H7 (cell line): ENCODE measurements around the gene DHRSX. TPM values are rescaled to one million over a fixed set of nuclear protein-coding genes. Genes with fewer than 3 reads are reported as not detected.
"Not testable (repeated sequence)": the region's sequence is repeated elsewhere in the genome, so short reads cannot be mapped to it uniquely, and the experiment has no call there.

Experiments used
- DNase-seq: peaks from one replicate; pipeline ENCODE4 v3.0.0; 2012
- H3K27me3 ChIP-seq: 2 replicates; pipeline ENCODE4 v1.6.0; 2011; ENCODE audit warnings: mild to moderate bottlenecking, low read length; ENCODE audit not compliant: control insufficient read depth, insufficient read depth
- H3K36me3 ChIP-seq: replicated peaks from 2 replicates; pipeline ENCODE4 v1.5.1; 2011; ENCODE audit warnings: low read length; ENCODE audit not compliant: control insufficient read depth, insufficient read depth
- H3K4me3 ChIP-seq: 2 replicates; pipeline ENCODE4 v1.5.1; 2011; ENCODE audit warnings: low read depth, mild to moderate bottlenecking, control low read depth, low read length, moderate library complexity; ENCODE audit not compliant: insufficient read depth
- total RNA-seq: library from RNA; depleted of rRNA; stranded (reverse); fragments of >200 nt; shearing (Covaris generic); gene quantifications from 2 replicates; pipeline ENCODE4 v1.2.3, GENCODE V29; 2014

DHRSX gene
- total RNA-seq, 1 experiment from 2014 or later: 25.5 TPM

- no peak for DNase-seq
- Histone ChIP-seq H3K4me3 (no peak overlapping the region), H3K36me3 (no peaks in the 10 kb centered on the region; the same call in none of the 2 replicates), H3K27me3 (no peaks in the 10 kb centered on the region)
Observed at GRCh38 chrX:2237976-2238375, 262.8 kb downstream of the DHRSX start.

- H3K27me3 ChIP-seq: no peaks in the 10 kb centered on the region
- H3K4me3 ChIP-seq: no peak overlapping the region
- no peak for DNase-seq
- H3K36me3 ChIP-seq: peaks cover 2% of the 10 kb centered on the region; the same call in 1 of the 2 replicates
Observed at GRCh38 chrX:2231570-2232192, 269.1 kb downstream of the DHRSX start.

GRCh38 chrX:2230457-2230856, 270.3 kb downstream of the DHRSX start:
- H3K27me3 ChIP-seq: no peaks in the 10 kb centered on the region
- H3K4me3 ChIP-seq: no peak overlapping the region
- peaks cover 2% of the 10 kb centered on the region; the same call in 1 of the 2 replicates for H3K36me3 ChIP-seq
- no peak for DNase-seq

GRCh38 chrX:2228536-2228935, 272.2 kb downstream of the DHRSX start:
- DNase-seq: no peak
- H3K27me3 ChIP-seq: no peaks in the 10 kb centered on the region
- no peak overlapping the region for H3K4me3 ChIP-seq
- peaks cover 2% of the 10 kb centered on the region; the same call in 1 of the 2 replicates for H3K36me3 ChIP-seq

- peaks cover 2% of the 10 kb centered on the region for H3K36me3 ChIP-seq
- H3K4me3 ChIP-seq: no peak overlapping the region
- DNase-seq: no peak
- no peaks in the 10 kb centered on the region for H3K27me3 ChIP-seq
Observed at GRCh38 chrX:2226906-2227656, 273.7 kb downstream of the DHRSX start.

GRCh38 chrX:2226182-2226581, 274.6 kb downstream of the DHRSX start:
- Histone ChIP-seq H3K4me3 (no peak overlapping the region), H3K36me3 (peaks cover 2% of the 10 kb centered on the region), H3K27me3 (no peaks in the 10 kb centered on the region)
- no peak for DNase-seq

- no peaks in the 10 kb centered on the region for H3K27me3 ChIP-seq
- H3K36me3 ChIP-seq: peaks cover 4% of the 10 kb centered on the region
- DNase-seq: no peak
- H3K4me3 ChIP-seq: no peak overlapping the region
Observed at GRCh38 chrX:2224597-2225235, 276.1 kb downstream of the DHRSX start.

GRCh38 chrX:2224161-2224560, 276.6 kb downstream of the DHRSX start:
- no peak overlapping the region for H3K4me3 ChIP-seq
- no peak for DNase-seq
- no peaks in the 10 kb centered on the region for H3K27me3 ChIP-seq
- H3K36me3 ChIP-seq: peaks cover 4% of the 10 kb centered on the region

- peaks cover 4% of the 10 kb centered on the region for H3K36me3 ChIP-seq
- H3K4me3 ChIP-seq: no peak overlapping the region
- no peak for DNase-seq
Observed at GRCh38 chrX:2220829-2221567, 279.8 kb downstream of the DHRSX start.

GRCh38 chrX:2220296-2220695, 280.5 kb downstream of the DHRSX start:
- peaks cover 4% of the 10 kb centered on the region for H3K36me3 ChIP-seq
- no peak for DNase-seq
- no peak overlapping the region for H3K4me3 ChIP-seq
- H3K27me3 ChIP-seq: no peaks in the 10 kb centered on the region

More at GRCh38 chrX:2220829-2221567, 279.8 kb downstream of the DHRSX start:
- no peaks in the 10 kb centered on the region for H3K27me3 ChIP-seq

- H3K36me3 ChIP-seq, DNase-seq, H3K4me3 ChIP-seq, H3K27me3 ChIP-seq: not testable (repeated sequence)
Observed at GRCh38 chrX:2214138-2214823, 286.5 kb downstream of the DHRSX start.

- not testable (repeated sequence) for H3K27me3 ChIP-seq, DNase-seq, H3K36me3 ChIP-seq, H3K4me3 ChIP-seq
Observed at GRCh38 chrX:2211667-2212066, 289.1 kb downstream of the DHRSX start.

GRCh38 chrX:2193273-2193592, 307.5 kb downstream of the DHRSX start:
- Histone ChIP-seq H3K27me3 (no peaks in the 10 kb centered on the region), H3K4me3 (no peak overlapping the region), H3K36me3 (no peaks in the 10 kb centered on the region)
- DNase-seq: no peak

GRCh38 chrX:2192584-2193272, 308.0 kb downstream of the DHRSX start:
- Histone ChIP-seq H3K4me3 (no peak overlapping the region), H3K36me3 (no peaks in the 10 kb centered on the region), H3K27me3 (no peaks in the 10 kb centered on the region)
- DNase-seq: no peak
